Right lobe of liver (tissue), 6 donors: ENCODE results near the gene DNTTIP2. TPM values are rescaled to one million over a fixed set of nuclear protein-coding genes. Genes with fewer than 3 reads are reported as not detected.

Source experiments
- ATAC-seq, 4 donors: fragments of 200-7000 bp; cut with Tn5 transposase; one replicate each; pipeline ENCODE4 v1.9.1; 2020; ENCODE audit warnings: mild to moderate bottlenecking in 4 of 4, moderate library complexity in 4 of 4
- DNase-seq, 3 donors: peaks; one replicate each; pipeline ENCODE4 v3.0.0-alpha.2; 2020
- H3K27ac ChIP-seq, 3 donors: fragments of 200-600 bp; one replicate each; pipeline ENCODE4 v1.8.0; 2022
- H3K27me3 ChIP-seq, 2 donors: fragments of 200-600 bp; one replicate each; pipeline ENCODE4 v1.8.0; 2022
- H3K36me3 ChIP-seq, 4 donors: fragments of 200-600 bp; sonication (generic) in 1 of 4; one replicate each; pipeline versions ENCODE4 v1.5.1 to v1.8.0; 2017 to 2022; ENCODE audit warnings: control low read depth in 1 of 4
- H3K4me1 ChIP-seq, 4 donors: fragments of 200-600 bp; sonication (generic) in 1 of 4; one replicate each; pipeline versions ENCODE4 v1.5.1 to v1.8.0; 2017 to 2022; ENCODE audit warnings: control low read depth in 1 of 4
- H3K4me3 ChIP-seq, 3 donors: fragments of 200-600 bp; one replicate each; pipeline ENCODE4 v1.8.0; 2022
- H3K9me3 ChIP-seq, 4 donors: fragments of 200-600 bp; sonication (generic) in 1 of 4; one replicate each; pipeline versions ENCODE4 v1.5.1 to v1.8.0; 2017 to 2022; ENCODE audit warnings: control low read depth in 1 of 4
- POLR2A ChIP-seq: fragments of 450-650 bp; IDR thresholded peaks from one replicate; pipeline ENCODE4 v1.6.1; 2017; ENCODE audit warnings: antibody characterized with exemption, mild to moderate bottlenecking
- WGBS: methylation state at CpG from one replicate; pipeline ENCODE4 v1.1.6; 2018; ENCODE audit warnings: low coverage, low lambda C conversion rate; ENCODE audit not compliant: insufficient coverage; ENCODE audit errors: missing lambda C conversion rate; 5-methylcytosine and 5-hydroxymethylcytosine counted together
- intact Hi-C, 2 donors: fragments of 100-400 bp; cut with DNase I; formaldehyde crosslinking; loops; one replicate each; pipeline versions ENCODE4 v1.11.2 to v1.14.1; 2022
- microRNA counts: library from miRNA; unstranded; fragments of <30 nt; microRNA quantifications from one replicate; lab custom pipeline; 2016
- microRNA-seq, 2 donors: library from miRNA; unstranded; fragments of <30 nt; microRNA quantifications; one replicate each; pipeline ENCODE4, GENCODE V29; 2019 to 2020
- small RNA-seq, 2 experiments: library from RNA; depleted of rRNA; stranded (forward); fragments of <200 nt; gene quantifications; one replicate each; pipeline ENCODE3, GENCODE V24; 2016
- total RNA-seq, 6 experiments: library from RNA; depleted of rRNA in 2 of 6; stranded (reverse); fragments of >200 nt in 2 of 6; fragmentation: NEBNext Ultra II Directional in 3 of 6; extraction: Animal tissue kit (Norgen Biotek cat#: 25700) in 3 of 6; gene quantifications; one replicate each; pipeline versions ENCODE4 v1.1.0 to v1.2.4, GENCODE V29; 2016 to 2023
- TF ChIP-seq, protein P1 (sequence below), 4 donors: fragments of 200-600 bp in 3 of 4; fragments of 450-650 bp in 1 of 4; IDR thresholded peaks; one replicate each; pipeline versions ENCODE4 v1.5.1 to v1.8.0; 2016 to 2022; ENCODE audit warnings: antibody characterized with exemption in 4 of 4, mild to moderate bottlenecking in 2 of 4
- donor health status: DM: no; HTN: yes; CAD: no.
- donor health status: DM: no; HTN: no; CAD: no.
- donor health status: DM: no; HTN: no; CAD: no.
- donor health status: DM: no; HTN: yes; CAD: no.
- donor health status: DM: no; HTN: yes; CAD: no.

Gene DNTTIP2
- total RNA-seq, 6 experiments from 2014 or later, result 15.0 to 27.0 (median 22.2) TPM

GRCh38 chr1:93818570-93818959 lies 60.4 kb downstream of the DNTTIP2 start:
- intact Hi-C loops, result loop anchor here in 1 of 2 donors (10.0 kb wide), 1 partner anchor 384 kb away; no protein-coding TSS in a partner anchor
- Histone ChIP-seq H3K27me3 (no peaks in the 10 kb centered on the region), H3K4me1 (no peaks in the 10 kb centered on the region), H3K9me3 (no peaks in the 10 kb centered on the region), H3K27ac (peak overlapping the region in 1 of 3 donors; percentile 51), H3K36me3 (no peaks in the 10 kb centered on the region), H3K4me3 (no peak overlapping the region)
- DNase-seq (no peak), ATAC-seq (no peak)
- TF ChIP-seq, protein P1, sequence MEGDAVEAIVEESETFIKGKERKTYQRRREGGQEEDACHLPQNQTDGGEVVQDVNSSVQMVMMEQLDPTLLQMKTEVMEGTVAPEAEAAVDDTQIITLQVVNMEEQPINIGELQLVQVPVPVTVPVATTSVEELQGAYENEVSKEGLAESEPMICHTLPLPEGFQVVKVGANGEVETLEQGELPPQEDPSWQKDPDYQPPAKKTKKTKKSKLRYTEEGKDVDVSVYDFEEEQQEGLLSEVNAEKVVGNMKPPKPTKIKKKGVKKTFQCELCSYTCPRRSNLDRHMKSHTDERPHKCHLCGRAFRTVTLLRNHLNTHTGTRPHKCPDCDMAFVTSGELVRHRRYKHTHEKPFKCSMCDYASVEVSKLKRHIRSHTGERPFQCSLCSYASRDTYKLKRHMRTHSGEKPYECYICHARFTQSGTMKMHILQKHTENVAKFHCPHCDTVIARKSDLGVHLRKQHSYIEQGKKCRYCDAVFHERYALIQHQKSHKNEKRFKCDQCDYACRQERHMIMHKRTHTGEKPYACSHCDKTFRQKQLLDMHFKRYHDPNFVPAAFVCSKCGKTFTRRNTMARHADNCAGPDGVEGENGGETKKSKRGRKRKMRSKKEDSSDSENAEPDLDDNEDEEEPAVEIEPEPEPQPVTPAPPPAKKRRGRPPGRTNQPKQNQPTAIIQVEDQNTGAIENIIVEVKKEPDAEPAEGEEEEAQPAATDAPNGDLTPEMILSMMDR (IDR thresholded peaks at IDR 0.05), result no peak
- TF ChIP-seq POLR2A, result no peak

DNA sequence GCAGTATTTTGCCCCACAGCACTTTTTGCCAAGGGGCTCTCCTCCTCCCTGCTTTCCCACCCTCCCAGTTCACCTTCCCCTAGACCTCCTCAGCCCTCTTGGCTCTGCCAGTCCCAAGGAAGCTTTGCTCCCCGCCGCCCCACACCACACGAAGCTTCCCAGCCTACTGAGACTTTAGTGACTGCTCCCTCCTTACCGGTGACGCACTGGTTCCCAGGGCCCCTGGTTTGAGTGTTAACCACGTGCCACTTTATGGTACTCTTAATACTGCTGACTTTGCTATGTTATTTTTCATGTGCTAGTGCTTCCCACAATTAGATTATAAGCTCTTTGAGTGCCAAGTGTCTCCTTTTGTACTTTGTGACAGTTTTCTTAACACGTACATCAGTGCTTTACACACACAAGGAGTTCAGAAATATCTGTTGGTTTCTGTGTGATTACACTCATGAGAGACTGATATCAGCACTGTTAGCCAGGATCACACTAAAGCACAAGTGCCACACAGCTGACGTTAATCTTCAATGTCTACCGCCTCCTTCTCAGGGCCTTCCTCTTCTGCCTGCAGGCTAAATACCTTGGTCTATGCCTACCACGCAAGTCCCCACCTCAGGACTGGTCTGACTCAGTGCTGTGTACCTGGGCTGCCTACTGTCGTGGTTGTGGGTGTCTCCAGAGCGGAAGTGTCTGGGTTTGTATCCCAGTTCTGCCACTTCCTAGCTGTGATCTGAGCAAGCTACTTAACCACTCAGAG lies 61.0 kb downstream of the DNTTIP2 start:
- 61% methylated on average over 10 of the region's 12 CpGs for WGBS
- Histone ChIP-seq H3K4me3 (no peak overlapping the region), H3K4me1 (no peaks in the 10 kb centered on the region), H3K27me3 (no peaks in the 10 kb centered on the region), H3K9me3 (no peaks in the 10 kb centered on the region), H3K27ac (peak overlapping the region in 2 of 3 donors; percentile 8 to 51), H3K36me3 (no peaks in the 10 kb centered on the region)
- DNase-seq (no peak), ATAC-seq (peak in 1 of 4 donors; percentile 17)
- TF ChIP-seq POLR2A, result no peak
- TF ChIP-seq, protein P1 (IDR thresholded peaks at IDR 0.05), result no peak
- intact Hi-C loops, result loop anchor here in 1 of 2 donors (10.0 kb wide), 1 partner anchor 383 kb away; no protein-coding TSS in a partner anchor

- H3K27me3 ChIP-seq, result no peaks in the 10 kb centered on the region
- TF ChIP-seq POLR2A, result no peak
- TF ChIP-seq, protein P1 (IDR thresholded peaks at IDR 0.05), result no peak
- ATAC-seq (peak; percentile 60 to 76 (median 67)), DNase-seq (no peak)
- WGBS, result 40% methylated on average over 3 of the region's 3 CpGs
- H3K4me1 ChIP-seq, result no peaks in the 10 kb centered on the region
- H3K9me3 ChIP-seq, result no peaks in the 10 kb centered on the region
- H3K27ac ChIP-seq, result peak overlapping the region in 1 of 3 donors; percentile 51
- no peak overlapping the region for H3K4me3 ChIP-seq
- no peaks in the 10 kb centered on the region for H3K36me3 ChIP-seq
- intact Hi-C loops, result loop anchor here in 1 of 2 donors (10.0 kb wide), 1 partner anchor 382 kb away; no protein-coding TSS in a partner anchor
Measured at GRCh38 chr1:93816970-93817678, 61.9 kb downstream of the DNTTIP2 start.

MicroRNAs encoded within 50 kb of the gene (microRNA counts, 767-probe panel; counts per million panel counts)
- 237 counts per million for microRNA hsa-miR-760 (lab: Ali Mortazavi, UCI)

Small RNA genes lying within 50 kb of the gene (microRNA-seq; reads per million reads assigned to microRNA genes)
- gene MIR760, result 2.6 to 11.0 reads per million in 2 donors

Small RNA genes lying within 50 kb of the gene (small RNA-seq; reads per million reads assigned to genes)
- 0 reads per million in 2 experiments for gene AL117351.2
- 0 reads per million in 2 experiments for gene MIR760

Other genes with a start within 250 kb of the DNTTIP2 start
- 10 to 100 TPM in 3 of 6 experiments, 1 to 10 TPM in 3; 7.6 to 19.8 (median 12.9) TPM for gene BCAR3, start 197.4 kb downstream of the DNTTIP2 start, total RNA-seq
- 10 to 100 TPM; 19.9 to 49.8 (median 34.6) TPM for gene GCLM, start 30.2 kb upstream of the DNTTIP2 start, total RNA-seq
- under 1 TPM; 0.49 to 0.99 (median 0.75) TPM for gene ABCA4, start 241.9 kb upstream of the DNTTIP2 start, total RNA-seq